ENCODE results near the gene BSN. TPM values are rescaled to one million over a fixed set of nuclear protein-coding genes. Genes with fewer than 3 reads are reported as not detected.

The BSN gene
- total and polyA plus RNA-seq, 2 of the 4 experiments (the other 2 are of a cell fraction): under 0.01 to 0.03 TPM

DNA sequence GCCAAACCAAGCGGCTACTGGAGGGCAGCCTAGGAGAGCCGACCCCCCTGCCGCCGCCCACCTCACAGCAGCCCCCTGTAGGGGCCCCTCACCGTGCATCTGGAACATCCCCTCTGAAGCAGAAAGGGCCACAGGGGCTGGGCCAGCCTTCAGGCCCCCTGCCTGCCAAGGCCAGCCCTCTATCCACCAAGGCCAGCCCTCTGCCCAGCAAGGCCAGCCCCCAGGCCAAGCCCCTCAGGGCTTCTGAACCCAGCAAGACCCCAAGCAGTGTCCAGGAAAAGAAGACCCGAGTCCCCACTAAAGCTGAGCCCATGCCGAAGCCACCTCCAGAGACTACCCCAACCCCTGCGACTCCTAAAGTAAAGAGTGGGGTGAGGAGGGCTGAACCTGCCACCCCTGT, 96.4 kb downstream of the BSN start:
- dilution Hi-C loops (cut with HindIII; ENCODE audit: low sequenced_read_pairs, unreplicated experiment) (no loop called here), in situ Hi-C loops (cut with MboI; ENCODE audit: low sequenced_read_pairs) (no loop called here), intact Hi-C loops (cut with micrococcal nuclease) (no loop called here)
- H3K9me3 ChIP-seq (ENCODE audit: control insufficient read depth, insufficient read depth, low read length): no peaks in the 10 kb centered on the region
- H3K4me2 ChIP-seq (ENCODE audit: low read depth, low read length): no peak overlapping the region
- CTCF ChIA-PET: no interaction called here
- H3K4me3 ChIP-seq (ENCODE audit: insufficient read depth, low read depth, low read length): no peak overlapping the region
- peaks cover 3% of the 10 kb centered on the region; the same call in 1 of the 2 replicates for H3K9me1 ChIP-seq (ENCODE audit: insufficient read depth, low read length)
- no peak overlapping the region for H4K91ac ChIP-seq (ENCODE audit: insufficient read depth, low read depth, low read length)
- no peak overlapping the region for H4K8ac ChIP-seq (ENCODE audit: low read depth in 2 of 2, low read length in 2 of 2)
- no peak overlapping the region for H2AK9ac ChIP-seq (replicated peaks; ENCODE audit: low read depth, low read length, poor library complexity)
- H3K36me3 ChIP-seq (ENCODE audit: control insufficient read depth, insufficient read depth, low read length): no peaks in the 10 kb centered on the region
- H3K27me3 ChIP-seq (ENCODE audit: control insufficient read depth, insufficient read depth, low read length): peaks cover 21% of the 10 kb centered on the region
- no peak overlapping the region for H2BK15ac ChIP-seq (ENCODE audit: low read depth, low read length)
- H3K9ac ChIP-seq (ENCODE audit: low read depth, low read length): no peak overlapping the region
- TF ChIP-seq RCOR1 (IDR thresholded peaks at IDR 0.05; ENCODE audit: insufficient replicate concordance, low read length) (no peak), CEBPB (IDR thresholded peaks at IDR 0.05; ENCODE audit: low read depth, low read length) (no peak), MAZ (IDR thresholded peaks at IDR 0.05; ENCODE audit: borderline replicate concordance, low read depth, low read length) (no peak), CHD1 (IDR thresholded peaks at IDR 0.05; ENCODE audit: low read depth, low read length) (no peak), ELK1 (IDR thresholded peaks at IDR 0.05; ENCODE audit: borderline replicate concordance, low read depth, low read length) (no peak), MAFK (IDR thresholded peaks at IDR 0.05; ENCODE audit: low read depth, low read length) (no peak), BHLHE40 (IDR thresholded peaks at IDR 0.05; ENCODE audit: low read depth, low read length) (no peak), MXI1 (IDR thresholded peaks at IDR 0.05; ENCODE audit: borderline replicate concordance, low read depth, low read length) (no peak), RFX5 (IDR thresholded peaks at IDR 0.05; ENCODE audit: low read depth, low read length) (no peak), NFE2L2 (IDR thresholded peaks at IDR 0.05; ENCODE audit: low read depth, low read length) (no peak), RAD21 (IDR thresholded peaks at IDR 0.05; ENCODE audit: low read length) (no peak), FOS (IDR thresholded peaks at IDR 0.05; ENCODE audit: low read depth, low read length) (no peak), SMC3 (IDR thresholded peaks at IDR 0.05; ENCODE audit: low read depth, low read length) (no peak), POLR2A (IDR thresholded peaks at IDR 0.05; ENCODE audit: low read depth, low read length) (no peak)
- TF ChIP-seq, protein P1, sequence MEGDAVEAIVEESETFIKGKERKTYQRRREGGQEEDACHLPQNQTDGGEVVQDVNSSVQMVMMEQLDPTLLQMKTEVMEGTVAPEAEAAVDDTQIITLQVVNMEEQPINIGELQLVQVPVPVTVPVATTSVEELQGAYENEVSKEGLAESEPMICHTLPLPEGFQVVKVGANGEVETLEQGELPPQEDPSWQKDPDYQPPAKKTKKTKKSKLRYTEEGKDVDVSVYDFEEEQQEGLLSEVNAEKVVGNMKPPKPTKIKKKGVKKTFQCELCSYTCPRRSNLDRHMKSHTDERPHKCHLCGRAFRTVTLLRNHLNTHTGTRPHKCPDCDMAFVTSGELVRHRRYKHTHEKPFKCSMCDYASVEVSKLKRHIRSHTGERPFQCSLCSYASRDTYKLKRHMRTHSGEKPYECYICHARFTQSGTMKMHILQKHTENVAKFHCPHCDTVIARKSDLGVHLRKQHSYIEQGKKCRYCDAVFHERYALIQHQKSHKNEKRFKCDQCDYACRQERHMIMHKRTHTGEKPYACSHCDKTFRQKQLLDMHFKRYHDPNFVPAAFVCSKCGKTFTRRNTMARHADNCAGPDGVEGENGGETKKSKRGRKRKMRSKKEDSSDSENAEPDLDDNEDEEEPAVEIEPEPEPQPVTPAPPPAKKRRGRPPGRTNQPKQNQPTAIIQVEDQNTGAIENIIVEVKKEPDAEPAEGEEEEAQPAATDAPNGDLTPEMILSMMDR (conservative IDR thresholded peaks at IDR 0.05; ENCODE audit: low read depth, low read length): no peak
- TF ChIP-seq, protein P2, sequence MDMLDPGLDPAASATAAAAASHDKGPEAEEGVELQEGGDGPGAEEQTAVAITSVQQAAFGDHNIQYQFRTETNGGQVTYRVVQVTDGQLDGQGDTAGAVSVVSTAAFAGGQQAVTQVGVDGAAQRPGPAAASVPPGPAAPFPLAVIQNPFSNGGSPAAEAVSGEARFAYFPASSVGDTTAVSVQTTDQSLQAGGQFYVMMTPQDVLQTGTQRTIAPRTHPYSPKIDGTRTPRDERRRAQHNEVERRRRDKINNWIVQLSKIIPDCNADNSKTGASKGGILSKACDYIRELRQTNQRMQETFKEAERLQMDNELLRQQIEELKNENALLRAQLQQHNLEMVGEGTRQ (IDR thresholded peaks at IDR 0.05; ENCODE audit: low read depth, low read length): no peak
- ATAC-seq (ENCODE audit: low read depth) (no peak), DNase-seq (no peak)
- H3K23ac ChIP-seq (ENCODE audit: low read depth, low read length): no peak overlapping the region
- no peak overlapping the region for H3K4ac ChIP-seq (ENCODE audit: low read depth, low read length)
- H3K14ac ChIP-seq (replicated peaks; ENCODE audit: low read depth, low read length): no peak overlapping the region
- H2BK20ac ChIP-seq (ENCODE audit: low read depth, low read length): no peak overlapping the region
- POLR2A ChIA-PET (ENCODE audit: unreplicated experiment): no interaction called here
- H3K4me1 ChIP-seq (ENCODE audit: control insufficient read depth, insufficient read depth, low read length): no peaks in the 10 kb centered on the region
- H3K27ac ChIP-seq (ENCODE audit: insufficient read depth, low read length): no peak overlapping the region
- no peak overlapping the region for H2BK120ac ChIP-seq (ENCODE audit: low read depth, low read length)
- H4K5ac ChIP-seq (ENCODE audit: low read depth, low read length): no peak overlapping the region
- H2AK5ac ChIP-seq (ENCODE audit: low read depth, low read length): no peak overlapping the region
- WGBS, 2 experiments (ENCODE audit: extremely low coverage in 2 of 2, insufficient read length in 1 of 2): 22% methylated on average over 4 of the region's 8 CpGs; no CpG with 5 or more reads in 1 of the 2 experiments
- no peak overlapping the region for H3K18ac ChIP-seq (ENCODE audit: low read depth, low read length)
- H3K56ac ChIP-seq (ENCODE audit: extremely low read depth, insufficient read depth, low read length): no peak overlapping the region
- no TSS peak for BruUV-seq (replicated peaks)
- H3K79me1 ChIP-seq (ENCODE audit: low read depth in 1 of 2, low read length in 2 of 2): no peaks in the 10 kb centered on the region
- no peak overlapping the region for H2AFZ ChIP-seq (replicated peaks; ENCODE audit: low read length, poor library complexity)
- no peak overlapping the region for H2BK5ac ChIP-seq (ENCODE audit: low read depth, low read length, poor library complexity, severe bottlenecking)
- H4K20me1 ChIP-seq (ENCODE audit: insufficient read depth, low read length): no peaks in the 10 kb centered on the region

All from IMR-90 (cell line).